ENCODE data around the gene SLC36A1. TPM values are rescaled to one million over a fixed set of nuclear protein-coding genes. Genes with fewer than 3 reads are reported as not detected.
A peak's percentile ranks its signal among the peaks of the same experiment; 100 is the strongest.

Gene SLC36A1
- total RNA-seq, 6 experiments from 2014 or later = 9.2 to 13.1 (median 10.3) TPM

- peaks cover 30% of the 10 kb centered on the region for H3K4me1 Mint-ChIP-seq (ENCODE audit: low read depth)
- DNase-seq = no peak
- no peak overlapping the region for H3K4me3 Mint-ChIP-seq
- H3K36me3 Mint-ChIP-seq (ENCODE audit: low read depth) = peaks cover 7% of the 10 kb centered on the region; the same call in 1 of the 2 replicates
- no peak overlapping the region; the same call in 1 of the 2 replicates for H3K27ac Mint-ChIP-seq
- no peak for TF ChIP-seq CTCF (IDR thresholded peaks at IDR 0.05)
- H3K27me3 Mint-ChIP-seq (ENCODE audit: insufficient read depth) = no peaks in the 10 kb centered on the region
- no peaks in the 10 kb centered on the region for H3K9me3 Mint-ChIP-seq
These were observed 7.5 kb downstream of the SLC36A1 start for GRCh38 chr5:151454889-151455288.

- Mint-ChIP-seq H3K27ac (no peak overlapping the region), H3K9me3 (no peaks in the 10 kb centered on the region), H3K27me3 (ENCODE audit: insufficient read depth) (no peaks in the 10 kb centered on the region), H3K4me3 (no peak overlapping the region), H3K4me1 (ENCODE audit: low read depth) (peaks cover 23% of the 10 kb centered on the region), H3K36me3 (ENCODE audit: low read depth) (peaks cover 7% of the 10 kb centered on the region)
- DNase-seq = no peak
- no peak for TF ChIP-seq CTCF (IDR thresholded peaks at IDR 0.05)
These were observed 9.0 kb downstream of the SLC36A1 start for GRCh38 chr5:151456321-151456940.

GRCh38 chr5:151458314-151458713 is 10.9 kb downstream of the SLC36A1 start:
- H3K36me3 Mint-ChIP-seq (ENCODE audit: low read depth) = peaks cover 7% of the 10 kb centered on the region
- peaks cover 12% of the 10 kb centered on the region for H3K4me1 Mint-ChIP-seq (ENCODE audit: low read depth)
- no peaks in the 10 kb centered on the region for H3K27me3 Mint-ChIP-seq (ENCODE audit: insufficient read depth)
- DNase-seq = no peak
- no peak overlapping the region for H3K27ac Mint-ChIP-seq
- TF ChIP-seq CTCF (IDR thresholded peaks at IDR 0.05) = no peak
- H3K4me3 Mint-ChIP-seq = no peak overlapping the region
- H3K9me3 Mint-ChIP-seq = no peaks in the 10 kb centered on the region

- Mint-ChIP-seq H3K4me3 (no peak overlapping the region), H3K9me3 (no peaks in the 10 kb centered on the region), H3K36me3 (ENCODE audit: low read depth) (peaks cover 14% of the 10 kb centered on the region), H3K27ac (peak overlapping the region; percentile 71), H3K27me3 (ENCODE audit: insufficient read depth) (no peaks in the 10 kb centered on the region), H3K4me1 (ENCODE audit: low read depth) (peaks cover 12% of the 10 kb centered on the region)
- peak; percentile 60 for TF ChIP-seq CTCF (IDR thresholded peaks at IDR 0.05)
- DNase-seq = peak; percentile 81
These were observed 12.4 kb downstream of the SLC36A1 start for GRCh38 chr5:151459680-151460324.

GRCh38 chr5:151461312-151461711 is 13.9 kb downstream of the SLC36A1 start:
- Mint-ChIP-seq H3K27me3 (ENCODE audit: insufficient read depth) (peaks cover 1% of the 10 kb centered on the region; the same call in 1 of the 2 replicates), H3K9me3 (no peaks in the 10 kb centered on the region), H3K36me3 (ENCODE audit: low read depth) (peaks cover 18% of the 10 kb centered on the region), H3K4me1 (ENCODE audit: low read depth) (peaks cover 12% of the 10 kb centered on the region), H3K27ac (no peak overlapping the region), H3K4me3 (no peak overlapping the region)
- DNase-seq = no peak
- no peak for TF ChIP-seq CTCF (IDR thresholded peaks at IDR 0.05)

Measured in HFFc6 (cell line).